ENCODE data around the gene DNAI2.

The DNAI2 gene

DNA sequence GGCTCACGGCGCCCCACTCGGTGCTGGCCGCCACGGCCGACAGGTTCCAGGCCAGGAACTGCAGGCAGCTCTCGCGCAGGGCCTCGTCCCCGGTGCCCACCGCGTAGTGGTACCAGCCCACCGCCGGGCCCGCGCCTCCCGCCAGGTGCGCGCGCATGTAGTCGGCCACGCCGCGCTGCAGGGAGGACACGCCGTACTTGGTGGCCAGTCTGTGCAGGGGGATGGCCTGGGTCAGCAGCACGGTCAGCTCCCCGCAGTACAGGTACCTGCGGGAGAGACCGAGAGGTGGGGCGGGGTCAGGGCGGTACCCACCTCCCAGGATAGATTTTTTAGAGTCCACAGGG lies 83.4 kb downstream of the DNAI2 start:
- Histone ChIP-seq H3K79me2 (ENCODE audit: insufficient read depth, low read length) (no peaks in the 10 kb centered on the region), H3K27ac (ENCODE audit: low read length) (no peak overlapping the region), H3K4me1 (ENCODE audit: insufficient read depth, low read length) (no peaks in the 10 kb centered on the region), H3K4me3 (ENCODE audit: low read depth in 1 of 2, low read length in 2 of 2) (no peak overlapping the region), H3K9me3 (ENCODE audit: insufficient read depth, low read length, severe bottlenecking) (no peaks in the 10 kb centered on the region), H3K27me3 (ENCODE audit: insufficient read depth, low read length, poor library complexity) (peaks cover 20% of the 10 kb centered on the region), H3K4me2 (ENCODE audit: insufficient read depth, low read length) (no peak overlapping the region), H2AFZ (ENCODE audit: low read depth, low read length) (no peak overlapping the region), H3K9ac (ENCODE audit: low read depth, low read length) (no peak overlapping the region), H4K20me1 (ENCODE audit: insufficient read depth, low read length) (peaks cover 23% of the 10 kb centered on the region), H3K36me3 (ENCODE audit: insufficient read depth, low read length) (no peaks in the 10 kb centered on the region)
- TF ChIP-seq, protein P1, sequence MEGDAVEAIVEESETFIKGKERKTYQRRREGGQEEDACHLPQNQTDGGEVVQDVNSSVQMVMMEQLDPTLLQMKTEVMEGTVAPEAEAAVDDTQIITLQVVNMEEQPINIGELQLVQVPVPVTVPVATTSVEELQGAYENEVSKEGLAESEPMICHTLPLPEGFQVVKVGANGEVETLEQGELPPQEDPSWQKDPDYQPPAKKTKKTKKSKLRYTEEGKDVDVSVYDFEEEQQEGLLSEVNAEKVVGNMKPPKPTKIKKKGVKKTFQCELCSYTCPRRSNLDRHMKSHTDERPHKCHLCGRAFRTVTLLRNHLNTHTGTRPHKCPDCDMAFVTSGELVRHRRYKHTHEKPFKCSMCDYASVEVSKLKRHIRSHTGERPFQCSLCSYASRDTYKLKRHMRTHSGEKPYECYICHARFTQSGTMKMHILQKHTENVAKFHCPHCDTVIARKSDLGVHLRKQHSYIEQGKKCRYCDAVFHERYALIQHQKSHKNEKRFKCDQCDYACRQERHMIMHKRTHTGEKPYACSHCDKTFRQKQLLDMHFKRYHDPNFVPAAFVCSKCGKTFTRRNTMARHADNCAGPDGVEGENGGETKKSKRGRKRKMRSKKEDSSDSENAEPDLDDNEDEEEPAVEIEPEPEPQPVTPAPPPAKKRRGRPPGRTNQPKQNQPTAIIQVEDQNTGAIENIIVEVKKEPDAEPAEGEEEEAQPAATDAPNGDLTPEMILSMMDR (IDR thresholded peaks at IDR 0.05; ENCODE audit: borderline replicate concordance, extremely low read depth, low read length, poor library complexity, severe bottlenecking), result no peak
- no peak for TF ChIP-seq EZH2 (IDR thresholded peaks at IDR 0.05; ENCODE audit: borderline replicate concordance, low read depth, low read length, severe bottlenecking)
- no peak for ATAC-seq (ENCODE audit: insufficient read depth, low read depth)
- no peak for DNase-seq

DNA sequence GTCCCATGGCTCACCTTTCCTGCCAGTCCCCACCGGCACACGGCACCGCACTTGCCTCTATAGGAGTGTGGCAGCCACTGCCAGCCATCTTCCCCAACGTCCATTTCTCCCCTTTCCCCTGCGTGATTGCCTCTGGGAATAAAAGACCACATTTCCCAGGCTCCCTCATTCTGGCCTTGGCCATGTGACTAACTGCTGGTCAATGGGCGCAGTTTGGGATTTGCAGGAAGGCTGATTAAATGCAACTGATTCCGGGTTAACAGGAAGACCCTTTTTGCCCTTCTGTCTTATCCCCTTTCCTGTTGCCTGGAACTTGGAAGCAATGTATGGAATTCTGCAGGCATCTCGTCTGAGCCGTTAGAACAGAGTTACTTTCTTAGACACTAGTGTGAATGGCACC lies 84.7 kb downstream of the DNAI2 start:
- Histone ChIP-seq H3K9ac (ENCODE audit: low read depth, low read length) (no peak overlapping the region), H3K4me1 (ENCODE audit: insufficient read depth, low read length) (no peaks in the 10 kb centered on the region), H3K27ac (ENCODE audit: low read length) (no peak overlapping the region), H3K4me2 (ENCODE audit: insufficient read depth, low read length) (no peak overlapping the region), H3K9me3 (ENCODE audit: insufficient read depth, low read length, severe bottlenecking) (no peaks in the 10 kb centered on the region), H3K4me3 (ENCODE audit: low read depth in 1 of 2, low read length in 2 of 2) (no peak overlapping the region), H3K79me2 (ENCODE audit: insufficient read depth, low read length) (no peaks in the 10 kb centered on the region), H3K36me3 (ENCODE audit: insufficient read depth, low read length) (no peaks in the 10 kb centered on the region), H3K27me3 (ENCODE audit: insufficient read depth, low read length, poor library complexity) (peaks cover 14% of the 10 kb centered on the region), H2AFZ (ENCODE audit: low read depth, low read length) (no peak overlapping the region), H4K20me1 (ENCODE audit: insufficient read depth, low read length) (peaks cover 13% of the 10 kb centered on the region; the same call in 1 of the 2 replicates)
- DNase-seq (no peak), ATAC-seq (ENCODE audit: insufficient read depth, low read depth) (no peak)
- TF ChIP-seq, protein P1 (IDR thresholded peaks at IDR 0.05; ENCODE audit: borderline replicate concordance, extremely low read depth, low read length, poor library complexity, severe bottlenecking), result no peak
- no peak for TF ChIP-seq EZH2 (IDR thresholded peaks at IDR 0.05; ENCODE audit: borderline replicate concordance, low read depth, low read length, severe bottlenecking)

DNA sequence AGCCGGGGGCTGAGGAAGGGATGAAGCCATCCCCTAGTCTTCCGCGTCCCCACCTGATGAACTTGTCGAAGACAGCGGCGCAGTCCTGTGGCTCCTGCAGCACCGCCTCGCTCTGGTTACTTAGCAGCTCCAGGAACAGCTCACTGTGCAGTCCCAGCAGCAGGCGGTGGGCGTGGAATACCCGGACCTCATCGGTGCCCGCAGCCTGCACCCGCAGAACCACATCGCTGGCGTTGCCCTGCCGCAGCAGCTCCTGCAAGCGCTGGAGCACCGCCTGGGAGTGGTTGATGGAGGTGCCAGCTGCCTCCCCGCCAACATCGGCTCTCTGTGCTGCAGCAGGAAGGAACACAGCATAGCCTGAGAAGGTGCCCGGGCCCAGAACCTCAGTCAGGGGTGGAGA lies 85.9 kb downstream of the DNAI2 start:
- Histone ChIP-seq H3K27me3 (ENCODE audit: insufficient read depth, low read length, poor library complexity) (peaks cover 3% of the 10 kb centered on the region), H3K27ac (ENCODE audit: low read length) (no peak overlapping the region), H3K79me2 (ENCODE audit: insufficient read depth, low read length) (no peaks in the 10 kb centered on the region), H3K9me3 (ENCODE audit: insufficient read depth, low read length, severe bottlenecking) (no peaks in the 10 kb centered on the region), H3K36me3 (ENCODE audit: insufficient read depth, low read length) (no peaks in the 10 kb centered on the region), H3K4me1 (ENCODE audit: insufficient read depth, low read length) (no peaks in the 10 kb centered on the region), H3K9ac (ENCODE audit: low read depth, low read length) (no peak overlapping the region), H2AFZ (ENCODE audit: low read depth, low read length) (no peak overlapping the region), H3K4me2 (ENCODE audit: insufficient read depth, low read length) (no peak overlapping the region), H3K4me3 (ENCODE audit: low read depth in 1 of 2, low read length in 2 of 2) (no peak overlapping the region), H4K20me1 (ENCODE audit: insufficient read depth, low read length) (peaks cover 10% of the 10 kb centered on the region; the same call in 1 of the 2 replicates)
- TF ChIP-seq, protein P1 (IDR thresholded peaks at IDR 0.05; ENCODE audit: borderline replicate concordance, extremely low read depth, low read length, poor library complexity, severe bottlenecking), result no peak
- TF ChIP-seq EZH2 (IDR thresholded peaks at IDR 0.05; ENCODE audit: borderline replicate concordance, low read depth, low read length, severe bottlenecking), result no peak
- ATAC-seq (ENCODE audit: insufficient read depth, low read depth), result no peak
- DNase-seq, result no peak

DNA sequence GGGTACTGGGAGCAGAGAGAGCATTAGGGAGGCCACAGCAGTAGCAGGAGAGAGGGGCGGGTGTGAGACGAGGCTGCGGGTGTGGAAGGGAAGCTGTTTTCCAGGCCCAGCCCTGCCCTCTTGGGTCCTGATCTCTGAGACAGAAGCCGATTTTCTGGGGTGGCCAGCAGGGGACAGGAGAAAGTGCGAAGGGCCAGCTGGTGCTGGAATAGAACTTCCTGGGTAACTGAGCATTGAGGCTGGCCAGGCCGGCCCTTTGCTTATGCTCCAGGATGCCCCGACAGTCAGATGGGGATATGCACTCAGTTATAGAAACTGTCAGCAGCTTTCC lies 86.8 kb downstream of the DNAI2 start:
- H3K27ac ChIP-seq (ENCODE audit: low read length), result no peak overlapping the region
- no peaks in the 10 kb centered on the region for H3K79me2 ChIP-seq (ENCODE audit: insufficient read depth, low read length)
- H4K20me1 ChIP-seq (ENCODE audit: insufficient read depth, low read length), result 0 out of 2 replicates have a peak, but pooled peaks cover 8% of the 10 kb centered on the region
- H3K27me3 ChIP-seq (ENCODE audit: insufficient read depth, low read length, poor library complexity), result peaks cover 3% of the 10 kb centered on the region
- H3K36me3 ChIP-seq (ENCODE audit: insufficient read depth, low read length), result no peaks in the 10 kb centered on the region
- no peak overlapping the region for H2AFZ ChIP-seq (ENCODE audit: low read depth, low read length)
- no peak overlapping the region for H3K9ac ChIP-seq (ENCODE audit: low read depth, low read length)
- TF ChIP-seq, protein P1 (IDR thresholded peaks at IDR 0.05; ENCODE audit: borderline replicate concordance, extremely low read depth, low read length, poor library complexity, severe bottlenecking), result no peak
- no peak for TF ChIP-seq EZH2 (IDR thresholded peaks at IDR 0.05; ENCODE audit: borderline replicate concordance, low read depth, low read length, severe bottlenecking)
- no peak overlapping the region for H3K4me3 ChIP-seq (ENCODE audit: low read depth in 1 of 2, low read length in 2 of 2)
- DNase-seq (no peak), ATAC-seq (ENCODE audit: insufficient read depth, low read depth) (no peak)
- no peaks in the 10 kb centered on the region for H3K9me3 ChIP-seq (ENCODE audit: insufficient read depth, low read length, severe bottlenecking)
- H3K4me2 ChIP-seq (ENCODE audit: insufficient read depth, low read length), result no peak overlapping the region
- H3K4me1 ChIP-seq (ENCODE audit: insufficient read depth, low read length), result no peaks in the 10 kb centered on the region

Measured in DND-41 (cell line).